Anterior cingulate cortex (tissue), 58 donors: ENCODE data around the gene NAA40.
A peak's percentile ranks its signal among the peaks of the same experiment; 100 is the strongest.

Source experiments
- DNase-seq, 58 donors: peaks; one replicate each; lab custom pipeline; 2025; lab: John Stamatoyannopoulos, UW

NAA40 gene

GRCh38 chr11:64003807-64004589 lies 65.2 kb downstream of the NAA40 start:
- no peak for DNase-seq

- no peak for DNase-seq
Measured at GRCh38 chr11:64004590-64004984, 65.8 kb downstream of the NAA40 start.

DNA sequence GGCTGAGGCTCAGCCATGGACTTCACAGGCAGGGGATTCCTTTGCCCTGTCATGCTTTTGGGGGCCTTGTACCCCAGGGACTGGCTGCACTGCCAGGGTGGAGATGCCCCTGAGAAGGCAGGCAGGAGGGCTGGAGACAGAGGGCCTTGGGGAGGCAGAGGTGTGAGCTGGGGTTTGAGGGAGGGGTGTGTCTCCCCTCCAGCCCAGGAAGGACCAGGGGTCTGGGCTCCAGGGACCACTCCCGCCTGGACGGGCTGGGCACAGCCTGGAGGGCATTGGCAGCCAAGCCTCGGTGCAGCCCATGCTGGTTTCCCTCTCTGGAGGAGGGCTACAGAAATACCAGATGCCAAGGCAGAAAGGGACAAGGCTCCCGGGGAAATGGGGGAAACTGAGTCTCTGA lies 66.9 kb downstream of the NAA40 start:
- no peak for DNase-seq

DNA sequence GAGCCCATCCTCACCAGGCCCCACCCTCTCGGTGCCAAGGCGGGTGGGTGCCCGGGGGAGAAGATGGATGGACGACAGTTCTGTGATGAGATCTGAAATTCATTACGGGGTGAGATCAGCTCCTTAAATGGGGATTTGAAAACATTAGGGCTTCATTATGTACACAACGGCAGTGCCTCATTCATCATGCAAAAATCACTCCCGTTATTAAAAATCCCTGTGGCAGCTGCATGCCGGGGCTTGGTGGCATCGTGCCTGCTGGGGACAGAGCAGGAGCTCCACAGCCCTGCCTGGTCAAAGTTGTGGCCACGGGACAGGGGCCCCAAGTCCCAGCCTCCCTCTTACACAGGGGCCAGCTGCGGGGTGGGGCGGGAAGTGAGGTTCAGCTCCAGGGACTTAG lies 67.6 kb downstream of the NAA40 start:
- DNase-seq: peak in 1 of 58 donors; percentile 5
